GM12878 (cell line): ENCODE measurements around the gene PC. TPM values are rescaled to one million over a fixed set of nuclear protein-coding genes. Genes with fewer than 3 reads are reported as not detected.

Experiments
- ATAC-seq: fragments of 200-7000 bp; cut with Tn5 transposase; 3 replicates; pipeline ENCODE4 v1.9.1; 2020; ENCODE audit warnings: mild to moderate bottlenecking, moderate library complexity
- BruUV-seq: library from RNA; stranded (reverse); fragments of 400-500 nt; replicated peaks from 2 replicates; lab custom pipeline; 2021; lab: Mats Ljungman, UMichigan
- CTCF ChIA-PET: fragments of 300-600 bp; sonication (Branson Sonifier 250); formaldehyde crosslinking; extraction: SDS; loops from one replicate; lab custom pipeline; 2021; ENCODE audit warnings: inconsistent platforms; lab: Yijun Ruan, JAX
- POLR2A ChIA-PET: fragments of 350-600 bp; formaldehyde crosslinking; extraction: SDS; loops from one replicate; lab custom pipeline; 2021; ENCODE audit warnings: inconsistent platforms; lab: Charles Lee
- RAD21 ChIA-PET: fragments of 300-600 bp; sonication (Branson Sonifier 250); formaldehyde crosslinking; loops from one replicate; lab custom pipeline; 2023; ENCODE audit warnings: antibody characterized with exemption; ENCODE audit not compliant: unreplicated experiment; lab: Charles Lee
- SMC1A ChIA-PET: fragments of 300-600 bp; sonication (Branson Sonifier 250); formaldehyde crosslinking; loops from one replicate; lab custom pipeline; 2023; ENCODE audit not compliant: unreplicated experiment, uncharacterized antibody; lab: Charles Lee
- DNase-seq: peaks from one replicate; pipeline ENCODE4 v3.0.0-alpha.2; 2011; ENCODE audit warnings: low read depth, low spot score
- FAIRE-seq: peaks from 3 replicates; lab custom pipeline; 2011; peaks lifted over from hg19 to GRCh38; lab: Jason Lieb, UNC
- H2AFZ ChIP-seq: 2 replicates; pipeline ENCODE4 v1.6.0; 2011; ENCODE audit warnings: low read depth, low read length, control low read depth; ENCODE audit not compliant: control insufficient read depth
- H3K27ac ChIP-seq: 2 replicates; pipeline ENCODE4 v1.5.1; 2011; ENCODE audit warnings: control low read depth; ENCODE audit not compliant: control insufficient read depth, insufficient read depth
- H3K27me3 ChIP-seq, 2 experiments: replicated peaks in 1 of 2; 2 replicates each; pipeline versions ENCODE4 v1.6.0 to v1.6.1; 2011; ENCODE audit warnings: low read length in 1 of 2; ENCODE audit not compliant: control insufficient read depth in 2 of 2, insufficient read depth in 2 of 2
- H3K36me3 ChIP-seq, 2 experiments: 2 replicates each; pipeline ENCODE4 v1.5.1; 2011; ENCODE audit warnings: low read length in 1 of 2; ENCODE audit not compliant: control insufficient read depth in 2 of 2, insufficient read depth in 2 of 2
- H3K4me1 ChIP-seq: 2 replicates; pipeline ENCODE4 v1.6.1; 2011; ENCODE audit warnings: mild to moderate bottlenecking, low read length, moderate library complexity, mixed read lengths; ENCODE audit not compliant: control insufficient read depth, insufficient read depth
- H3K4me2 ChIP-seq: 2 replicates; pipeline ENCODE4 v1.6.0; 2011; ENCODE audit warnings: control low read depth; ENCODE audit not compliant: control insufficient read depth, insufficient read depth
- H3K4me3 ChIP-seq: fragments of 200-600 bp; sonication (generic); 2 replicates; pipeline ENCODE4 v1.5.1; 2016
- H3K79me2 ChIP-seq: 2 replicates; pipeline ENCODE4 v1.6.0; 2011; ENCODE audit warnings: low read length; ENCODE audit not compliant: control insufficient read depth, insufficient read depth
- H3K9ac ChIP-seq: 2 replicates; pipeline ENCODE4 v1.8.0; 2011; ENCODE audit warnings: low read length, control low read depth, mixed read lengths; ENCODE audit not compliant: control insufficient read depth, insufficient read depth
- H3K9me3 ChIP-seq: replicated peaks from 3 replicates; pipeline ENCODE4 v1.5.1; 2011; ENCODE audit warnings: mild to moderate bottlenecking, low read length; ENCODE audit not compliant: control insufficient read depth, insufficient read depth
- H4K20me1 ChIP-seq: 2 replicates; pipeline ENCODE4 v1.6.0; 2011; ENCODE audit not compliant: control insufficient read depth, insufficient read depth
- ATF2 ChIP-seq: IDR thresholded peaks from 2 replicates; pipeline ENCODE4 v1.6.1; 2012; ENCODE audit warnings: low read length, inconsistent platforms
- BACH1 ChIP-seq: fragments of 450-650 bp; IDR thresholded peaks from 2 replicates; pipeline ENCODE4 v1.6.1; 2017; ENCODE audit warnings: mild to moderate bottlenecking, borderline replicate concordance
- BCL3 ChIP-seq: IDR thresholded peaks from 2 replicates; pipeline ENCODE4 v1.6.1; 2011; ENCODE audit warnings: borderline replicate concordance, low read depth, mild to moderate bottlenecking, moderate library complexity, low read length; ENCODE audit not compliant: insufficient read depth, poor library complexity, severe bottlenecking
- CBX3 ChIP-seq: fragments of 200-600 bp; sonication (generic); IDR thresholded peaks from 2 replicates; pipeline ENCODE4 v1.6.1; 2016; ENCODE audit warnings: low read depth, borderline replicate concordance
- HDAC2 ChIP-seq: fragments of 200-600 bp; sonication (generic); IDR thresholded peaks from 2 replicates; pipeline ENCODE4 v1.6.1; 2017
- MAX ChIP-seq: IDR thresholded peaks from 2 replicates; pipeline ENCODE4 v1.6.1; 2012; ENCODE audit warnings: low read depth, low read length, improper control_type of control experiment
- MTA3 ChIP-seq: IDR thresholded peaks from 2 replicates; pipeline ENCODE4 v1.6.1; 2012; ENCODE audit warnings: low read length, inconsistent platforms, borderline replicate concordance
- MYB ChIP-seq: fragments of 150-350 bp; IDR thresholded peaks from 2 replicates; pipeline ENCODE4 v1.6.1; 2014; ENCODE audit warnings: mild to moderate bottlenecking, low read depth, low read length, borderline replicate concordance
- RB1 ChIP-seq: fragments of 450-650 bp; formaldehyde crosslinking; IDR thresholded peaks from 2 replicates; pipeline ENCODE4 v1.6.1; 2017; ENCODE audit warnings: mild to moderate bottlenecking, borderline replicate concordance
- RBBP5 ChIP-seq: fragments of 200-600 bp; sonication (generic); conservative IDR thresholded peaks from 2 replicates; pipeline ENCODE4 v1.6.1; 2016
- RCOR1 ChIP-seq: conservative IDR thresholded peaks from 2 replicates; pipeline ENCODE4 v1.6.1; 2012; ENCODE audit warnings: low read depth, low read length, improper control_type of control experiment
- REST ChIP-seq: IDR thresholded peaks from 2 replicates; pipeline ENCODE4 v1.6.1; 2012; ENCODE audit warnings: mild to moderate bottlenecking, low read depth, low read length
- SMC3 ChIP-seq: IDR thresholded peaks from 2 replicates; pipeline ENCODE4 v1.6.1; 2011; ENCODE audit warnings: low read length, improper control_type of control experiment, borderline replicate concordance
- TAF1 ChIP-seq: IDR thresholded peaks from 2 replicates; pipeline ENCODE4 v1.6.1; 2011; ENCODE audit warnings: mild to moderate bottlenecking, low read depth, low read length, borderline replicate concordance
- ZNF592 ChIP-seq: fragments of 450-650 bp; IDR thresholded peaks from 2 replicates; pipeline ENCODE4 v1.6.1; 2017; ENCODE audit warnings: mild to moderate bottlenecking, moderate library complexity
- whole genome bisulfite sequencing: methylation state at CpG from one replicate; pipeline ENCODE4 v1.1.6; 2016; ENCODE audit warnings: low lambda C conversion rate; ENCODE audit not compliant: insufficient replicate concordance, insufficient coverage; ENCODE audit errors: missing lambda C conversion rate; 5-methylcytosine and 5-hydroxymethylcytosine counted together
- in situ Hi-C: fragments of 300-500 bp; cut with MboI; formaldehyde crosslinking; loops from 9 replicates; pipeline ENCODE4 v1.14.3; 2018; ENCODE audit warnings: mixed read lengths
- intact Hi-C: fragments of 100-400 bp; cut with micrococcal nuclease; formaldehyde crosslinking; loops from one replicate; pipeline ENCODE4 v1.14.2; 2022; ENCODE audit not compliant: unreplicated experiment
- polyA plus RNA-seq, 11 experiments: library from polyadenylated mRNA; depleted of rRNA in 4 of 11; unstranded in 6 of 11; stranded (reverse) in 5 of 11; fragments of >200 nt; fragmentation: Nextera tagmentation in 4 of 11; fragmentation: Illumina TruSeq in 1 of 11; extraction: Ambion mirVana in 4 of 11; extraction: Trizol in 1 of 11; gene quantifications; 1 replicate in 1 of 11; 2 replicates in 10 of 11; pipeline versions ENCODE4 v1.2.1 to v1.2.3, GENCODE V29; 2011 to 2016; ENCODE audit warnings: inconsistent platforms in 2 of 11, missing spikeins in 2 of 11, low read depth in 1 of 11
- total RNA-seq, 4 experiments: library from RNA; depleted of rRNA in 3 of 4; stranded (reverse); fragments of >200 nt in 3 of 4; fragmentation: Illumina TruSeq in 1 of 4; extraction: Trizol in 1 of 4; gene quantifications; 2 replicates each; pipeline versions ENCODE4 v1.2.1 to v1.2.3, GENCODE V29; 2013 to 2021

The PC gene
- total and polyA plus RNA-seq, 10 of the 15 experiments (the other 5 are each of a cell fraction or from before 2014, with no cell fraction given), result 0.22 to 10.3 (median 4.5) TPM

- Histone ChIP-seq H4K20me1 (no peaks in the 10 kb centered on the region), H3K4me3 (no peak overlapping the region), H3K27me3 (no peaks in the 10 kb centered on the region; a peak in 1 of 4 replicates), H3K4me1 (no peaks in the 10 kb centered on the region), H2AFZ (no peak overlapping the region), H3K79me2 (no peaks in the 10 kb centered on the region), H3K36me3 (no peaks in the 10 kb centered on the region), H3K27ac (no peak overlapping the region), H3K4me2 (no peak overlapping the region), H3K9ac (no peak overlapping the region), H3K9me3 (no peaks in the 10 kb centered on the region)
- CTCF ChIA-PET, result no interaction called here
- no peak for ATAC-seq
- no peak for FAIRE-seq
- WGBS, result 37% methylated on average over 4 of the region's 4 CpGs
- POLR2A ChIA-PET, result no interaction called here
- RAD21 ChIA-PET, result no interaction called here
- in situ Hi-C loops, result no loop called here
- intact Hi-C loops, result no loop called here
- BruUV-seq, result no TSS peak
- DNase-seq, result no peak
- SMC1A ChIA-PET, result no interaction called here
- TF ChIP-seq HDAC2 (no peak), REST (no peak), MYB (no peak), ATF2 (no peak), BACH1 (no peak), RBBP5 (no peak), CBX3 (no peak), RCOR1 (no peak), MTA3 (no peak), RB1 (no peak), MAX (no peak), TAF1 (no peak), SMC3 (no peak), BCL3 (no peak), ZNF592 (no peak)
Observed at GRCh38 chr11:66970371-66970806, 12.2 kb upstream of the PC start.
